ENCODE data around the gene STX3.

The STX3 gene

GRCh38 chr11:59801981-59802638, 46.9 kb downstream of the STX3 start:
- no peaks in the 10 kb centered on the region for H3K27me3 ChIP-seq (ENCODE audit: control insufficient read depth in 5 of 5, insufficient read depth in 4 of 5, low read length in 5 of 5)
- H3K9me3 ChIP-seq (ENCODE audit: control insufficient read depth in 5 of 5, low read length in 5 of 5), result no peaks in the 10 kb centered on the region
- no peak overlapping the region for H3K9ac ChIP-seq (ENCODE audit: low read length in 5 of 5)
- H3K4me1 ChIP-seq (ENCODE audit: control insufficient read depth in 5 of 5, insufficient read depth in 5 of 5, low read length in 5 of 5), result peaks cover 2 to 7% (median 6%) of the 10 kb centered on the region in 5 donors
- H3K27ac ChIP-seq (ENCODE audit: low read depth, low read length), result peak overlapping the region; percentile 43
- H3K4me3 ChIP-seq (ENCODE audit: low read depth in 1 of 5, low read length in 5 of 5), result peak overlapping the region in 1 of 5 donors; percentile 19
- peaks cover 19 to 50% (median 34%) of the 10 kb centered on the region in 5 donors for H3K36me3 ChIP-seq (ENCODE audit: control insufficient read depth in 5 of 5, insufficient read depth in 5 of 5, low read length in 5 of 5)

GRCh38 chr11:59802639-59803176, 47.5 kb downstream of the STX3 start:
- Histone ChIP-seq H3K27ac (ENCODE audit: low read depth, low read length) (peak overlapping the region; percentile 43), H3K9me3 (ENCODE audit: control insufficient read depth in 5 of 5, low read length in 5 of 5) (no peaks in the 10 kb centered on the region), H3K9ac (ENCODE audit: low read length in 5 of 5) (no peak overlapping the region), H3K27me3 (ENCODE audit: control insufficient read depth in 5 of 5, insufficient read depth in 4 of 5, low read length in 5 of 5) (no peaks in the 10 kb centered on the region), H3K4me1 (ENCODE audit: control insufficient read depth in 5 of 5, insufficient read depth in 5 of 5, low read length in 5 of 5) (peaks cover 2 to 7% (median 6%) of the 10 kb centered on the region in 5 donors), H3K4me3 (ENCODE audit: low read depth in 1 of 5, low read length in 5 of 5) (peak overlapping the region in 1 of 5 donors; percentile 19), H3K36me3 (ENCODE audit: control insufficient read depth in 5 of 5, insufficient read depth in 5 of 5, low read length in 5 of 5) (peaks cover 14 to 50% (median 33%) of the 10 kb centered on the region in 5 donors)

- peaks cover 17 to 56% (median 40%) of the 10 kb centered on the region in 5 donors for H3K36me3 ChIP-seq (ENCODE audit: control insufficient read depth in 5 of 5, insufficient read depth in 5 of 5, low read length in 5 of 5)
- no peaks in the 10 kb centered on the region for H3K9me3 ChIP-seq (ENCODE audit: control insufficient read depth in 5 of 5, low read length in 5 of 5)
- H3K4me3 ChIP-seq (ENCODE audit: low read depth in 1 of 5, low read length in 5 of 5), result no peak overlapping the region
- peaks cover 2 to 7% (median 6%) of the 10 kb centered on the region in 5 donors for H3K4me1 ChIP-seq (ENCODE audit: control insufficient read depth in 5 of 5, insufficient read depth in 5 of 5, low read length in 5 of 5)
- H3K9ac ChIP-seq (ENCODE audit: low read length in 5 of 5), result no peak overlapping the region
- no peak overlapping the region for H3K27ac ChIP-seq (ENCODE audit: low read depth, low read length)
- no peaks in the 10 kb centered on the region for H3K27me3 ChIP-seq (ENCODE audit: control insufficient read depth in 5 of 5, insufficient read depth in 4 of 5, low read length in 5 of 5)
These were observed 48.9 kb downstream of the STX3 start for GRCh38 chr11:59804061-59804460.

GRCh38 chr11:59807047-59807610, 52.0 kb downstream of the STX3 start:
- Histone ChIP-seq H3K4me3 (ENCODE audit: low read depth in 1 of 5, low read length in 5 of 5) (no peak overlapping the region), H3K9me3 (ENCODE audit: control insufficient read depth in 5 of 5, low read length in 5 of 5) (no peaks in the 10 kb centered on the region), H3K27ac (ENCODE audit: low read depth, low read length) (no peak overlapping the region), H3K27me3 (ENCODE audit: control insufficient read depth in 5 of 5, insufficient read depth in 4 of 5, low read length in 5 of 5) (no peaks in the 10 kb centered on the region), H3K4me1 (ENCODE audit: control insufficient read depth in 5 of 5, insufficient read depth in 5 of 5, low read length in 5 of 5) (peaks cover 2 to 26% (median 18%) of the 10 kb centered on the region in 5 donors), H3K9ac (ENCODE audit: low read length in 5 of 5) (no peak overlapping the region), H3K36me3 (ENCODE audit: control insufficient read depth in 5 of 5, insufficient read depth in 5 of 5, low read length in 5 of 5) (peaks cover 17 to 53% (median 40%) of the 10 kb centered on the region in 5 donors)

- Histone ChIP-seq H3K9me3 (ENCODE audit: control insufficient read depth in 5 of 5, low read length in 5 of 5) (no peaks in the 10 kb centered on the region), H3K9ac (ENCODE audit: low read length in 5 of 5) (peak within 1 kb of the TSS; percentile 87 to 100 (median 93)), H3K27me3 (ENCODE audit: control insufficient read depth in 5 of 5, insufficient read depth in 4 of 5, low read length in 5 of 5) (peaks cover 0 to 3% (median 0%) of the 10 kb centered on the region in 5 donors), H3K27ac (ENCODE audit: low read depth, low read length) (peak within 1 kb of the TSS; percentile 62), H3K4me3 (ENCODE audit: low read depth in 1 of 5, low read length in 5 of 5) (peak within 1 kb of the TSS; percentile 87 to 99 (median 98)), H3K36me3 (ENCODE audit: control insufficient read depth in 5 of 5, insufficient read depth in 5 of 5, low read length in 5 of 5) (peaks cover 13 to 34% (median 28%) of the 10 kb centered on the region in 5 donors), H3K4me1 (ENCODE audit: control insufficient read depth in 5 of 5, insufficient read depth in 5 of 5, low read length in 5 of 5) (peaks cover 2 to 22% (median 14%) of the 10 kb centered on the region in 5 donors)
These were observed 55.2 kb downstream of the STX3 start, which contains the start of gene MRPL16 for GRCh38 chr11:59810189-59810910. MRPL16 (minus strand) TSS chr11:59810778; CDS start chr11:59810658, 120 bp downstream.

- Histone ChIP-seq H3K9me3 (ENCODE audit: control insufficient read depth in 5 of 5, low read length in 5 of 5) (no peaks in the 10 kb centered on the region), H3K9ac (ENCODE audit: low read length in 5 of 5) (peak overlapping the region in 4 of 5 donors; percentile 24 to 100 (median 93)), H3K27me3 (ENCODE audit: control insufficient read depth in 5 of 5, insufficient read depth in 4 of 5, low read length in 5 of 5) (peaks cover 0 to 3% (median 0%) of the 10 kb centered on the region in 5 donors), H3K4me3 (ENCODE audit: low read depth in 1 of 5, low read length in 5 of 5) (peak overlapping the region; percentile 87 to 99 (median 98)), H3K36me3 (ENCODE audit: control insufficient read depth in 5 of 5, insufficient read depth in 5 of 5, low read length in 5 of 5) (peaks cover 9 to 28% (median 23%) of the 10 kb centered on the region in 5 donors), H3K4me1 (ENCODE audit: control insufficient read depth in 5 of 5, insufficient read depth in 5 of 5, low read length in 5 of 5) (peaks cover 2 to 22% (median 14%) of the 10 kb centered on the region in 5 donors), H3K27ac (ENCODE audit: low read depth, low read length) (peak overlapping the region; percentile 62)
These were observed 55.7 kb downstream of the STX3 start for GRCh38 chr11:59810911-59811259.

- Histone ChIP-seq H3K9me3 (ENCODE audit: control insufficient read depth in 5 of 5, low read length in 5 of 5) (no peaks in the 10 kb centered on the region), H3K9ac (ENCODE audit: low read length in 5 of 5) (no peak overlapping the region), H3K27ac (ENCODE audit: low read depth, low read length) (no peak overlapping the region), H3K36me3 (ENCODE audit: control insufficient read depth in 5 of 5, insufficient read depth in 5 of 5, low read length in 5 of 5) (peaks cover 6 to 15% (median 11%) of the 10 kb centered on the region in 5 donors), H3K4me1 (ENCODE audit: control insufficient read depth in 5 of 5, insufficient read depth in 5 of 5, low read length in 5 of 5) (peaks cover 2 to 19% (median 14%) of the 10 kb centered on the region in 5 donors), H3K27me3 (ENCODE audit: control insufficient read depth in 5 of 5, insufficient read depth in 4 of 5, low read length in 5 of 5) (peaks cover 0 to 3% (median 0%) of the 10 kb centered on the region in 5 donors), H3K4me3 (ENCODE audit: low read depth in 1 of 5, low read length in 5 of 5) (no peak overlapping the region)
These were observed 57.0 kb downstream of the STX3 start for GRCh38 chr11:59812220-59812619.

- Histone ChIP-seq H3K9ac (ENCODE audit: low read length in 5 of 5) (no peak overlapping the region), H3K4me1 (ENCODE audit: control insufficient read depth in 5 of 5, insufficient read depth in 5 of 5, low read length in 5 of 5) (peaks cover 2 to 19% (median 14%) of the 10 kb centered on the region in 5 donors), H3K36me3 (ENCODE audit: control insufficient read depth in 5 of 5, insufficient read depth in 5 of 5, low read length in 5 of 5) (peaks cover 2 to 4% (median 3%) of the 10 kb centered on the region in 5 donors), H3K27ac (ENCODE audit: low read depth, low read length) (no peak overlapping the region), H3K9me3 (ENCODE audit: control insufficient read depth in 5 of 5, low read length in 5 of 5) (no peaks in the 10 kb centered on the region), H3K27me3 (ENCODE audit: control insufficient read depth in 5 of 5, insufficient read depth in 4 of 5, low read length in 5 of 5) (peaks cover 0 to 3% (median 0%) of the 10 kb centered on the region in 5 donors), H3K4me3 (ENCODE audit: low read depth in 1 of 5, low read length in 5 of 5) (no peak overlapping the region)
These were observed 58.2 kb downstream of the STX3 start for GRCh38 chr11:59813364-59813763.

GRCh38 chr11:59814021-59814420, 58.8 kb downstream of the STX3 start:
- Histone ChIP-seq H3K9ac (ENCODE audit: low read length in 5 of 5) (no peak overlapping the region), H3K4me1 (ENCODE audit: control insufficient read depth in 5 of 5, insufficient read depth in 5 of 5, low read length in 5 of 5) (peaks cover 2 to 19% (median 14%) of the 10 kb centered on the region in 5 donors), H3K4me3 (ENCODE audit: low read depth in 1 of 5, low read length in 5 of 5) (no peak overlapping the region), H3K27ac (ENCODE audit: low read depth, low read length) (no peak overlapping the region), H3K27me3 (ENCODE audit: control insufficient read depth in 5 of 5, insufficient read depth in 4 of 5, low read length in 5 of 5) (peaks cover 0 to 3% (median 0%) of the 10 kb centered on the region in 5 donors), H3K9me3 (ENCODE audit: control insufficient read depth in 5 of 5, low read length in 5 of 5) (no peaks in the 10 kb centered on the region), H3K36me3 (ENCODE audit: control insufficient read depth in 5 of 5, insufficient read depth in 5 of 5, low read length in 5 of 5) (no peaks in the 10 kb centered on the region)
